ENCODE measurements around the gene ZMYM1.
"Not testable (repeated sequence)": the region's sequence is repeated elsewhere in the genome, so short reads cannot be mapped to it uniquely, and the experiment has no call there.

ZMYM1 gene

GRCh38 chr1:35079003-35079930 is at the start of gene ZMYM1:
ZMYM1 (plus strand) TSS chr1:35079385; CDS start chr1:35093988, 14,603 bp downstream.
- DNase-seq, result peak; percentile 80

- DNase-seq, result no peak
Observed at GRCh38 chr1:35029761-35030160, 49.4 kb upstream of the ZMYM1 start.

GRCh38 chr1:35030338-35030737 is 48.8 kb upstream of the ZMYM1 start:
- no peak for DNase-seq

GRCh38 chr1:35030756-35031446 is 48.3 kb upstream of the ZMYM1 start:
- DNase-seq, result peak; percentile 21

GRCh38 chr1:35032384-35032739 is 46.8 kb upstream of the ZMYM1 start:
- DNase-seq, result no peak

GRCh38 chr1:35033346-35033745 is 45.8 kb upstream of the ZMYM1 start:
- DNase-seq, result no peak

GRCh38 chr1:35036621-35037020 is 42.6 kb upstream of the ZMYM1 start:
- no peak for DNase-seq

- no peak for DNase-seq
Observed at GRCh38 chr1:35037206-35037605, 42.0 kb upstream of the ZMYM1 start.

- no peak for DNase-seq
Observed at GRCh38 chr1:35038723-35039122, 40.5 kb upstream of the ZMYM1 start.

GRCh38 chr1:35043498-35043897 is 35.7 kb upstream of the ZMYM1 start:
- no peak for DNase-seq

GRCh38 chr1:35044431-35044830 is 34.8 kb upstream of the ZMYM1 start:
- no peak for DNase-seq

GRCh38 chr1:35046730-35047129 is 32.5 kb upstream of the ZMYM1 start:
- DNase-seq, result no peak

GRCh38 chr1:35047188-35047858 is 31.9 kb upstream of the ZMYM1 start:
- DNase-seq, result peak; percentile 95

- no peak for DNase-seq
Observed at GRCh38 chr1:35049116-35049515, 30.1 kb upstream of the ZMYM1 start.

GRCh38 chr1:35053433-35053832 is 25.8 kb upstream of the ZMYM1 start:
- no peak for DNase-seq

- DNase-seq, result not testable (repeated sequence)
Observed at GRCh38 chr1:35054282-35054681, 24.9 kb upstream of the ZMYM1 start.

- DNase-seq, result not testable (repeated sequence)
Observed at GRCh38 chr1:35058321-35058720, 20.9 kb upstream of the ZMYM1 start.

- no peak for DNase-seq
Observed at GRCh38 chr1:35058988-35059387, 20.2 kb upstream of the ZMYM1 start.

GRCh38 chr1:35062518-35063196 is 16.5 kb upstream of the ZMYM1 start:
- DNase-seq, result peak; percentile 80

- no peak for DNase-seq
Observed at GRCh38 chr1:35064265-35064664, 14.9 kb upstream of the ZMYM1 start.

- DNase-seq, result no peak
Observed at GRCh38 chr1:35069746-35070145, 9.4 kb upstream of the ZMYM1 start.

GRCh38 chr1:35073265-35073811 is 5.8 kb upstream of the ZMYM1 start:
- no peak for DNase-seq

- peak; percentile 68 for DNase-seq
Observed at GRCh38 chr1:35076426-35076825, 2.8 kb upstream of the ZMYM1 start.
